ENCODE data around the gene LSM12.

DNA sequence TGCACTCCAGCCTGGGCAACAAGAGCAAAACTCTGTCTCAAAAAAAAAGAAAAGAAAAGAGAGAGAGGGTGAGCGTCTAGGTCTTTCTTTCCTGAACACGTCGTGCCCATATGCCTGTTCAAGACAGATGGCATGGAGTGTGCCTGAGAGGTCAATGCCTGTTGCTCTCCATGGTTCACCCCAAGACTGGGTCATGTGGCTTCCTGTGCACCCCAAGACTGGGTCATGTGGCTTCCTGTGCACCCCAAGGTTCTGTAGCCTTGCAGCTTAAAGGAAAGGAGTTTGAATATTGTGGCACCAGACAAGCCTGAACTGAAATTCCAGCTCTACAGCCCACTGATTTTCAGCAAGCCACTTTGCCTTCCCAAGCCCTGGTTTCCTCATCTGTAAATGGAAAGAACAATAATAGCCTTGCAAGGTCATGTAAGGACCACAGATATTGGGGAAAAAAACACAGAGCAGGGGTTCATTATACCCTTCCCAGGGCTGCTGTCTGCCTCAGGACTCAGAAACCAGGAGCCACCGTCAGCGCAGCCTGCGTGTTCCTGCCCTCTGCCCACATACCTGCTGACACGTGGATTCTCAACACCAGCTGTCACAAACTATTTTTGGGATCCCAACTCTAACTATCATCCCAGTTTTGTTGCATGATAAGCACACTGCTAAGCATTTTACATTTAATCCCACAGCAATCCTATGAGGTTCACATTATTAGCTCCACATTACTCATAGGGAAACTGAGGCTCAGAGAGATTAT lies 80.1 kb downstream of the LSM12 start:
- TF ChIP-seq YY1 (IDR thresholded peaks at IDR 0.05; ENCODE audit: low read depth) (no peak), EP300 (IDR thresholded peaks at IDR 0.05; ENCODE audit: borderline replicate concordance in 1 of 2, low read depth in 1 of 2, low read length in 1 of 2) (no peak), TCF12 (IDR thresholded peaks at IDR 0.05) (no peak), RAD21 (IDR thresholded peaks at IDR 0.05; ENCODE audit: low read length) (no peak), EZH2phosphoT487 (IDR thresholded peaks at IDR 0.05; ENCODE audit: borderline replicate concordance, low read depth) (no peak), NFIC (IDR thresholded peaks at IDR 0.05; ENCODE audit: borderline replicate concordance) (no peak), RCOR1 (IDR thresholded peaks at IDR 0.05; ENCODE audit: low read length) (no peak), CHD2 (IDR thresholded peaks at IDR 0.05; ENCODE audit: low read length, partially characterized antibody) (no peak)
- TF ChIP-seq, protein P1, sequence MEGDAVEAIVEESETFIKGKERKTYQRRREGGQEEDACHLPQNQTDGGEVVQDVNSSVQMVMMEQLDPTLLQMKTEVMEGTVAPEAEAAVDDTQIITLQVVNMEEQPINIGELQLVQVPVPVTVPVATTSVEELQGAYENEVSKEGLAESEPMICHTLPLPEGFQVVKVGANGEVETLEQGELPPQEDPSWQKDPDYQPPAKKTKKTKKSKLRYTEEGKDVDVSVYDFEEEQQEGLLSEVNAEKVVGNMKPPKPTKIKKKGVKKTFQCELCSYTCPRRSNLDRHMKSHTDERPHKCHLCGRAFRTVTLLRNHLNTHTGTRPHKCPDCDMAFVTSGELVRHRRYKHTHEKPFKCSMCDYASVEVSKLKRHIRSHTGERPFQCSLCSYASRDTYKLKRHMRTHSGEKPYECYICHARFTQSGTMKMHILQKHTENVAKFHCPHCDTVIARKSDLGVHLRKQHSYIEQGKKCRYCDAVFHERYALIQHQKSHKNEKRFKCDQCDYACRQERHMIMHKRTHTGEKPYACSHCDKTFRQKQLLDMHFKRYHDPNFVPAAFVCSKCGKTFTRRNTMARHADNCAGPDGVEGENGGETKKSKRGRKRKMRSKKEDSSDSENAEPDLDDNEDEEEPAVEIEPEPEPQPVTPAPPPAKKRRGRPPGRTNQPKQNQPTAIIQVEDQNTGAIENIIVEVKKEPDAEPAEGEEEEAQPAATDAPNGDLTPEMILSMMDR (IDR thresholded peaks at IDR 0.05): no peak
- TF ChIP-seq, protein P2, sequence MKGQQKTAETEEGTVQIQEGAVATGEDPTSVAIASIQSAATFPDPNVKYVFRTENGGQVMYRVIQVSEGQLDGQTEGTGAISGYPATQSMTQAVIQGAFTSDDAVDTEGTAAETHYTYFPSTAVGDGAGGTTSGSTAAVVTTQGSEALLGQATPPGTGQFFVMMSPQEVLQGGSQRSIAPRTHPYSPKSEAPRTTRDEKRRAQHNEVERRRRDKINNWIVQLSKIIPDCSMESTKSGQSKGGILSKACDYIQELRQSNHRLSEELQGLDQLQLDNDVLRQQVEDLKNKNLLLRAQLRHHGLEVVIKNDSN (IDR thresholded peaks at IDR 0.05; ENCODE audit: borderline replicate concordance, low read depth): no peak
- TF ChIP-seq, protein P3, sequence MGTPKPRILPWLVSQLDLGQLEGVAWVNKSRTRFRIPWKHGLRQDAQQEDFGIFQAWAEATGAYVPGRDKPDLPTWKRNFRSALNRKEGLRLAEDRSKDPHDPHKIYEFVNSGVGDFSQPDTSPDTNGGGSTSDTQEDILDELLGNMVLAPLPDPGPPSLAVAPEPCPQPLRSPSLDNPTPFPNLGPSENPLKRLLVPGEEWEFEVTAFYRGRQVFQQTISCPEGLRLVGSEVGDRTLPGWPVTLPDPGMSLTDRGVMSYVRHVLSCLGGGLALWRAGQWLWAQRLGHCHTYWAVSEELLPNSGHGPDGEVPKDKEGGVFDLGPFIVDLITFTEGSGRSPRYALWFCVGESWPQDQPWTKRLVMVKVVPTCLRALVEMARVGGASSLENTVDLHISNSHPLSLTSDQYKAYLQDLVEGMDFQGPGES (IDR thresholded peaks at IDR 0.05; ENCODE audit: low read depth, low read length): no peak
